OCI-LY1 (cell line): Measurements from ENCODE around the gene SGSM1.

Source experiments
- CTCF ChIP-seq: fragments of 200-600 bp; sonication (generic), shearing (Covaris generic); IDR thresholded peaks from 2 replicates; pipeline ENCODE4 v1.5.1; 2017; ENCODE audit warnings: mild to moderate bottlenecking, antibody characterized with exemption, low read length, moderate library complexity, mixed read lengths
- EZH2 ChIP-seq: fragments of 200-600 bp; sonication (generic), shearing (Covaris generic); IDR thresholded peaks from 2 replicates; pipeline ENCODE4 v1.8.0; 2017; ENCODE audit warnings: borderline replicate concordance, mixed run types, mild to moderate bottlenecking, antibody characterized with exemption, low read length, moderate library complexity, mixed read lengths

GRCh38 chr22:24935771-24936483 lies 129.9 kb downstream of the SGSM1 start:
- TF ChIP-seq CTCF, result no peak
- TF ChIP-seq EZH2, result no peak
